Panc1 (cell line): ENCODE data around the gene AFF3. TPM values are rescaled to one million over a fixed set of nuclear protein-coding genes. Genes with fewer than 3 reads are reported as not detected.

Experiments used
- ATAC-seq: fragments of 200-7000 bp; cut with Tn5 transposase; 2 replicates; pipeline ENCODE4 v1.9.1; 2020; ENCODE audit warnings: mild to moderate bottlenecking, moderate library complexity
- BruUV-seq: library from RNA; stranded (reverse); fragments of 400-500 nt; replicated peaks from 2 replicates; lab custom pipeline; 2021; lab: Mats Ljungman, UMichigan
- CTCF ChIA-PET: fragments of 300-600 bp; sonication (Branson Sonifier 250); formaldehyde crosslinking; loops from one replicate; lab custom pipeline; 2022; ENCODE audit warnings: antibody characterized with exemption; lab: Charles Lee
- POLR2A ChIA-PET: fragments of 300-600 bp; sonication (Branson Sonifier 250); formaldehyde crosslinking; loops from one replicate; lab custom pipeline; 2022; ENCODE audit warnings: antibody characterized with exemption; lab: Charles Lee
- DNase-seq: peaks from one replicate; pipeline ENCODE4 v3.0.0-alpha.2; 2010; ENCODE audit warnings: low read depth, low spot score
- H3K27ac ChIP-seq: 2 replicates; pipeline ENCODE4 v1.5.1; 2011; ENCODE audit warnings: mild to moderate bottlenecking, low read length, inconsistent platforms
- H3K27me3 ChIP-seq: fragments of 200-500 bp; sonication (Bioruptor generic); 2 replicates; pipeline ENCODE4 v1.6.0; 2014; ENCODE audit warnings: low read length, inconsistent platforms; ENCODE audit not compliant: control insufficient read depth, insufficient read depth
- H3K36me3 ChIP-seq: fragments of 200-500 bp; sonication (Bioruptor generic); 2 replicates; pipeline ENCODE4 v1.5.1; 2014; ENCODE audit warnings: inconsistent platforms, mild to moderate bottlenecking, low read length, moderate library complexity; ENCODE audit not compliant: control insufficient read depth, insufficient read depth
- H3K4me1 ChIP-seq: 2 replicates; pipeline ENCODE4 v1.5.1; 2011; ENCODE audit warnings: inconsistent platforms, mild to moderate bottlenecking, low read length, moderate library complexity; ENCODE audit not compliant: control insufficient read depth, insufficient read depth
- H3K4me3 ChIP-seq, 2 experiments: 2 replicates each; pipeline ENCODE4 v1.5.1; 2011 to 2012; ENCODE audit warnings: low read depth in 2 of 2, low read length in 2 of 2, mild to moderate bottlenecking in 2 of 2, inconsistent platforms in 1 of 2, moderate library complexity in 1 of 2
- H3K9me3 ChIP-seq: fragments of 200-500 bp; sonication (Bioruptor generic); 2 replicates; pipeline ENCODE4 v1.5.1; 2014; ENCODE audit warnings: low read depth, mild to moderate bottlenecking, inconsistent platforms, low read length, moderate library complexity; ENCODE audit not compliant: control insufficient read depth, insufficient read depth
- CTCF ChIP-seq: fragments of 450-650 bp; IDR thresholded peaks from 2 replicates; pipeline ENCODE4 v1.5.1; 2017; ENCODE audit warnings: mild to moderate bottlenecking
- POLR2AphosphoS5 ChIP-seq: IDR thresholded peaks from 2 replicates; pipeline ENCODE4 v1.6.1; 2012; ENCODE audit warnings: mild to moderate bottlenecking, low read depth, low read length, moderate library complexity
- REST ChIP-seq, 2 experiments: IDR thresholded peaks; 2 replicates each; pipeline ENCODE4 v1.6.1; 2011 to 2012; ENCODE audit warnings: low read depth in 2 of 2, control low read depth in 1 of 2, low read length in 1 of 2, mild to moderate bottlenecking in 1 of 2, moderate library complexity in 1 of 2; ENCODE audit not compliant: insufficient read depth in 1 of 2
- SIN3A ChIP-seq: IDR thresholded peaks from 2 replicates; pipeline ENCODE4 v1.6.1; 2012; ENCODE audit warnings: low read depth, mild to moderate bottlenecking, low read length, moderate library complexity, borderline replicate concordance; ENCODE audit not compliant: insufficient read depth
- TCF7L2 ChIP-seq: IDR thresholded peaks from 2 replicates; pipeline ENCODE4 v1.6.1; 2011; ENCODE audit warnings: mild to moderate bottlenecking, low read depth, low read length, inconsistent platforms
- in situ Hi-C: cut with HindIII; loops from 2 replicates; pipeline ENCODE4 v1.10.0; 2016; ENCODE audit warnings: low sequenced_read_pairs, low pct_unique_long_range_greater_than_20kb
- intact Hi-C: fragments of 100-400 bp; cut with micrococcal nuclease; formaldehyde crosslinking; loops from one replicate; pipeline ENCODE4 v1.10.0; 2022; ENCODE audit not compliant: unreplicated experiment
- total RNA-seq: library from RNA; stranded (reverse); gene quantifications from one replicate; pipeline ENCODE4 v1.2.1, GENCODE V29; 2021; ENCODE audit not compliant: unreplicated experiment

Gene AFF3
- total RNA-seq, 1 experiment from 2014 or later: 2.2 TPM

- Histone ChIP-seq H3K27me3 (no peaks in the 10 kb centered on the region), H3K27ac (no peak overlapping the region), H3K36me3 (no peaks in the 10 kb centered on the region; the same call in 1 of the 2 replicates), H3K4me3 (no peak overlapping the region), H3K4me1 (no peaks in the 10 kb centered on the region; the same call in 1 of the 2 replicates), H3K9me3 (no peaks in the 10 kb centered on the region)
- BruUV-seq: no TSS peak
- ChIA-PET POLR2A (no interaction called here), CTCF (no interaction called here)
- ATAC-seq (no peak), DNase-seq (no peak)
- in situ Hi-C loops (no loop called here), intact Hi-C loops (no loop called here)
- TF ChIP-seq TCF7L2 (no peak), CTCF (no peak), REST (IDR thresholded peaks at IDR 0.05; ENCODE audit: insufficient read depth in 1 of 2, low read depth in 2 of 2, low read length in 1 of 2) (no peak), SIN3A (no peak), POLR2AphosphoS5 (no peak)
These were observed 105.6 kb downstream of the AFF3 start for GRCh38 chr2:100036793-100037192.

- in situ Hi-C loops: no loop called here
- Histone ChIP-seq H3K4me3 (no peak overlapping the region), H3K4me1 (no peaks in the 10 kb centered on the region; the same call in 1 of the 2 replicates), H3K9me3 (no peaks in the 10 kb centered on the region), H3K36me3 (no peaks in the 10 kb centered on the region), H3K27ac (no peak overlapping the region), H3K27me3 (no peaks in the 10 kb centered on the region)
- DNase-seq: no peak
- TF ChIP-seq POLR2AphosphoS5 (no peak), SIN3A (no peak), TCF7L2 (no peak), REST (IDR thresholded peaks at IDR 0.05; ENCODE audit: insufficient read depth in 1 of 2, low read depth in 2 of 2, low read length in 1 of 2) (no peak), CTCF (no peak)
- ATAC-seq: no peak
- BruUV-seq: no TSS peak
- intact Hi-C loops: no loop called here
- ChIA-PET CTCF (no interaction called here), POLR2A (no interaction called here)
These were observed 106.4 kb downstream of the AFF3 start for GRCh38 chr2:100036026-100036425.
